Adrenal gland (tissue), 12 donors: ENCODE data around the gene MTR. TPM values are rescaled to one million over a fixed set of nuclear protein-coding genes. Genes with fewer than 3 reads are reported as not detected.

Experiments
- DNase-seq, 7 donors: peaks; one replicate each; pipeline ENCODE4 v3.0.0-alpha.2; 2019 to 2020
- H3K27ac ChIP-seq, 5 donors: fragments of 200-600 bp; sonication (generic) in 4 of 5; 1 replicate in 3 of 5; 2 replicates in 2 of 5; pipeline versions ENCODE4 v1.5.1 to v1.8.0; 2016 to 2020; ENCODE audit warnings: mild to moderate bottlenecking in 1 of 5
- H3K27me3 ChIP-seq: fragments of 200-600 bp; 2 replicates; pipeline ENCODE4 v1.8.0; 2021
- H3K36me3 ChIP-seq, 2 donors: fragments of 200-600 bp; replicated peaks in 1 of 2; 1 replicate in 1 of 2; 2 replicates in 1 of 2; pipeline versions ENCODE4 v1.5.1 to v1.8.0; 2018 to 2022
- H3K4me1 ChIP-seq, 2 donors: fragments of 200-600 bp; replicated peaks in 1 of 2; 1 replicate in 1 of 2; 2 replicates in 1 of 2; pipeline versions ENCODE4 v1.5.1 to v1.8.0; 2018 to 2021
- H3K4me3 ChIP-seq, 4 donors: fragments of 200-600 bp; sonication (generic) in 3 of 4; one replicate each; pipeline ENCODE4 v1.5.1; 2016 to 2018
- H3K9me3 ChIP-seq, 3 donors: fragments of 200-600 bp; sonication (generic) in 1 of 3; replicated peaks in 1 of 3; 1 replicate in 2 of 3; 2 replicates in 1 of 3; pipeline versions ENCODE4 v1.5.1 to v1.8.0; 2016 to 2021
- CTCF ChIP-seq, 6 experiments: fragments of 450-650 bp in 4 of 6; fragments of 200-600 bp in 2 of 6; sonication (generic) in 1 of 6; IDR thresholded peaks; 1 replicate in 5 of 6; 2 replicates in 1 of 6; pipeline versions ENCODE4 v1.5.1 to v1.8.0; 2016 to 2021; ENCODE audit warnings: antibody characterized with exemption in 6 of 6, mild to moderate bottlenecking in 2 of 6, moderate library complexity in 1 of 6
- POLR2A ChIP-seq, 2 donors: fragments of 450-650 bp; IDR thresholded peaks; one replicate each; pipeline ENCODE4 v1.6.1; 2017; ENCODE audit warnings: antibody characterized with exemption in 2 of 2, mild to moderate bottlenecking in 2 of 2, moderate library complexity in 1 of 2
- WGBS, 4 donors: extraction: QIAGEN DNeasy Blood & Tissue Kit in 2 of 4; methylation state at CpG; one replicate each; pipeline versions ENCODE4 v1.1.5 to v1.1.7; 2013 to 2017; 5-methylcytosine and 5-hydroxymethylcytosine counted together
- intact Hi-C, 2 donors: fragments of 100-400 bp; cut with DNase I; formaldehyde crosslinking; loops; one replicate each; pipeline versions ENCODE4 v1.14.1 to v1.15.0; 2022 to 2023
- polyA plus RNA-seq, 3 donors: library from polyadenylated mRNA; stranded (reverse); fragments of 200-250 nt in 2 of 3; fragments of 350-450 nt in 1 of 3; fragmentation: Illumina TruSeq in 1 of 3; extraction: RNeasy Lipid Tissue Mini Kit (QIAGEN cat#74804) in 1 of 3; gene quantifications; one replicate each; pipeline ENCODE4 v1.2.3, GENCODE V29; 2013 to 2014
- total RNA-seq, 9 donors: library from RNA; depleted of rRNA in 4 of 9; stranded (reverse); fragments of >200 nt in 4 of 9; fragments of 120-200 nt in 1 of 9; fragmentation: NEBNext Ultra II Directional in 1 of 9; extraction: Animal tissue kit (Norgen Biotek cat#: 25700) in 1 of 9; gene quantifications; one replicate each; pipeline versions ENCODE4 v1.1.0 to v1.2.4, GENCODE V29; 2013 to 2023
- donor health status: healthy with polysubstance abuse.
- donor health status: Bipolar disorder and iron deficiency.
- donor health status: DM: yes; HTN: yes; CAD: no.
- donor health status: DM: no; HTN: no; CAD: no.
- donor health status: DM: no; HTN: no; CAD: no.
- donor health status: DM: yes; HTN: yes; CAD: no.

MTR gene
- total and polyA plus RNA-seq, 12 donors = 7.8 to 44.3 (median 25.1) TPM

GRCh38 chr1:236875975-236876374, 80.9 kb downstream of the MTR start:
- no peak for TF ChIP-seq POLR2A (IDR thresholded peaks at IDR 0.05)
- no peak for TF ChIP-seq CTCF (IDR thresholded peaks at IDR 0.05)

GRCh38 chr1:236877661-236878060, 82.6 kb downstream of the MTR start:
- H3K9me3 ChIP-seq = no peaks in the 10 kb centered on the region
- no peaks in the 10 kb centered on the region for H3K4me1 ChIP-seq
- WGBS, 4 donors = 90 to 97% (median 93%) methylated on average over 2 of the region's 2 CpGs
- peaks cover 0 to 13% of the 10 kb centered on the region in 2 donors for H3K36me3 ChIP-seq
- TF ChIP-seq POLR2A (IDR thresholded peaks at IDR 0.05) = no peak
- TF ChIP-seq CTCF (IDR thresholded peaks at IDR 0.05) = no peak
- no peak overlapping the region for H3K4me3 ChIP-seq
- DNase-seq = no peak
- intact Hi-C loops = loop anchor here in 1 of 2 donors (10.0 kb wide), 1 partner anchor 113 kb away; no protein-coding TSS in a partner anchor
- H3K27ac ChIP-seq = no peak overlapping the region
- H3K27me3 ChIP-seq = no peaks in the 10 kb centered on the region

More at GRCh38 chr1:236875975-236876374, 80.9 kb downstream of the MTR start:
- H3K27me3 ChIP-seq = no peaks in the 10 kb centered on the region
- intact Hi-C loops = loop anchor here in 1 of 2 donors (10.0 kb wide), 1 partner anchor 111 kb away; no protein-coding TSS in a partner anchor
- H3K9me3 ChIP-seq = no peaks in the 10 kb centered on the region
- H3K36me3 ChIP-seq = peaks cover 0 to 13% of the 10 kb centered on the region in 2 donors
- no peak overlapping the region for H3K27ac ChIP-seq
- DNase-seq = no peak
- WGBS, 4 donors = 93 to 97% (median 95%) methylated on average over 5 of the region's 5 CpGs
- H3K4me3 ChIP-seq = no peak overlapping the region
- H3K4me1 ChIP-seq = no peaks in the 10 kb centered on the region

GRCh38 chr1:236880209-236880608, 85.1 kb downstream of the MTR start:
- Histone ChIP-seq H3K4me3 (no peak overlapping the region), H3K27me3 (no peaks in the 10 kb centered on the region), H3K27ac (peak overlapping the region in 1 of 5 donors; percentile 25), H3K4me1 (no peaks in the 10 kb centered on the region), H3K36me3 (peaks cover 0 to 8% of the 10 kb centered on the region in 2 donors), H3K9me3 (no peaks in the 10 kb centered on the region)
- TF ChIP-seq POLR2A (IDR thresholded peaks at IDR 0.05) (no peak), CTCF (IDR thresholded peaks at IDR 0.05) (no peak)
- peak; percentile 56 to 92 (median 88) for DNase-seq
- 41 to 60% (median 53%) methylated on average over 5 to 6 of the region's 6 CpGs for WGBS, 4 donors
- intact Hi-C loops = no loop called here

GRCh38 chr1:236882678-236883077, 87.6 kb downstream of the MTR start:
- Histone ChIP-seq H3K27ac (no peak overlapping the region), H3K36me3 (peaks cover 0 to 16% of the 10 kb centered on the region in 2 donors), H3K4me1 (no peaks in the 10 kb centered on the region), H3K4me3 (no peak overlapping the region), H3K27me3 (no peaks in the 10 kb centered on the region), H3K9me3 (no peaks in the 10 kb centered on the region)
- TF ChIP-seq CTCF (IDR thresholded peaks at IDR 0.05) (no peak), POLR2A (IDR thresholded peaks at IDR 0.05) (no peak)
- DNase-seq = no peak
- WGBS, 4 donors = 49 to 83% (median 73%) methylated on average over 3 to 4 of the region's 4 CpGs
- intact Hi-C loops = no loop called here
